HG03159 (cell line): Measurements from ENCODE around the gene ARL4D.
A peak's percentile ranks its signal among the peaks of the same experiment; 100 is the strongest.
"Not testable (repeated sequence)": the region's sequence is repeated elsewhere in the genome, so short reads cannot be mapped to it uniquely, and the experiment has no call there.

Experiments used
- ATAC-seq: cut with Tn5 transposase; IDR thresholded peaks from one replicate; pipeline ENCODE4 v1.9.1; 2021; ENCODE audit warnings: mild to moderate bottlenecking, moderate library complexity; ENCODE audit not compliant: unreplicated experiment

Gene ARL4D

GRCh38 chr17:43398724-43399595 is at the start of gene ARL4D:
Gene ARL4D (plus strand): TSS chr17:43398993. CDS start chr17:43399733, 740 bp downstream.
- ATAC-seq: no peak

GRCh38 chr17:43349142-43349541 is 49.7 kb upstream of the ARL4D start:
- no peak for ATAC-seq

GRCh38 chr17:43350888-43351361 is 47.9 kb upstream of the ARL4D start:
- ATAC-seq: no peak

- ATAC-seq: no peak
Observed at GRCh38 chr17:43351691-43352090, 47.1 kb upstream of the ARL4D start.

GRCh38 chr17:43352579-43353331 is 46.0 kb upstream of the ARL4D start:
- no peak for ATAC-seq

GRCh38 chr17:43353393-43353792 is 45.4 kb upstream of the ARL4D start:
- no peak for ATAC-seq

GRCh38 chr17:43354371-43354770 is 44.4 kb upstream of the ARL4D start:
- ATAC-seq: no peak

- no peak for ATAC-seq
Observed at GRCh38 chr17:43356450-43356849, 42.3 kb upstream of the ARL4D start.

- no peak for ATAC-seq
Observed at GRCh38 chr17:43356999-43357398, 41.8 kb upstream of the ARL4D start.

GRCh38 chr17:43359469-43360110 is 39.2 kb upstream of the ARL4D start:
- no peak for ATAC-seq

- ATAC-seq: peak; percentile 30
Observed at GRCh38 chr17:43360376-43360738, 38.4 kb upstream of the ARL4D start.

GRCh38 chr17:43360739-43361505 is 37.9 kb upstream of the ARL4D start:
- ATAC-seq: peak; percentile 81

- no peak for ATAC-seq
Observed at GRCh38 chr17:43363181-43363925, 35.4 kb upstream of the ARL4D start.

- no peak for ATAC-seq
Observed at GRCh38 chr17:43363926-43364285, 34.9 kb upstream of the ARL4D start.

- no peak for ATAC-seq
Observed at GRCh38 chr17:43365356-43365755, 33.4 kb upstream of the ARL4D start.

GRCh38 chr17:43365921-43366320 is 32.9 kb upstream of the ARL4D start:
- ATAC-seq: not testable (repeated sequence)

- ATAC-seq: no peak
Observed at GRCh38 chr17:43366891-43367736, 31.7 kb upstream of the ARL4D start.

GRCh38 chr17:43367737-43368242 is 31.0 kb upstream of the ARL4D start:
- ATAC-seq: peak; percentile 38
